Measurements from ENCODE around the gene AGAP1.

Gene AGAP1

GRCh38 chr2:235596272-235596671, 102.4 kb downstream of the AGAP1 start:
- no peak for TF ChIP-seq CTCF (IDR thresholded peaks at IDR 0.05)
- H3K27ac ChIP-seq = no peak overlapping the region
- H3K4me3 ChIP-seq = no peak overlapping the region
- DNase-seq (ENCODE audit: low spot score) = no peak

GRCh38 chr2:235597081-235597615, 103.3 kb downstream of the AGAP1 start:
- no peak for TF ChIP-seq CTCF (IDR thresholded peaks at IDR 0.05)
- no peak for DNase-seq (ENCODE audit: low spot score)
- Histone ChIP-seq H3K27ac (no peak overlapping the region), H3K4me3 (no peak overlapping the region)

- no peak overlapping the region for H3K27ac ChIP-seq
- H3K4me3 ChIP-seq = no peak overlapping the region
- DNase-seq (ENCODE audit: low spot score) = no peak
- no peak for TF ChIP-seq CTCF (IDR thresholded peaks at IDR 0.05)
Observed at GRCh38 chr2:235598026-235598425, 104.2 kb downstream of the AGAP1 start.

- Histone ChIP-seq H3K27ac (no peak overlapping the region), H3K4me3 (no peak overlapping the region)
- no peak for TF ChIP-seq CTCF (IDR thresholded peaks at IDR 0.05)
- DNase-seq (ENCODE audit: low spot score) = no peak
Observed at GRCh38 chr2:235598532-235599531, 105.0 kb downstream of the AGAP1 start.

- no peak overlapping the region for H3K27ac ChIP-seq
- no peak overlapping the region for H3K4me3 ChIP-seq
- no peak for TF ChIP-seq CTCF (IDR thresholded peaks at IDR 0.05)
- DNase-seq (ENCODE audit: low spot score) = no peak
Observed at GRCh38 chr2:235599596-235600338, 105.9 kb downstream of the AGAP1 start.

GRCh38 chr2:235600406-235600805, 106.6 kb downstream of the AGAP1 start:
- H3K27ac ChIP-seq = no peak overlapping the region
- DNase-seq (ENCODE audit: low spot score) = no peak
- no peak for TF ChIP-seq CTCF (IDR thresholded peaks at IDR 0.05)
- H3K4me3 ChIP-seq = no peak overlapping the region
